Endothelial cell of umbilical vein (primary cell): ENCODE measurements around the gene MLH1. TPM values are rescaled to one million over a fixed set of nuclear protein-coding genes. Genes with fewer than 3 reads are reported as not detected.

Experiments
- BruUV-seq: library from RNA; stranded (reverse); fragments of 400-500 nt; replicated peaks from 2 replicates; lab custom pipeline; 2021; lab: Mats Ljungman, UMichigan
- CTCF ChIA-PET: fragments of 300-600, 350-600 bp; sonication (Branson Sonifier 250); formaldehyde crosslinking; loops from one replicate; lab custom pipeline; 2021; ENCODE audit warnings: antibody characterized with exemption, inconsistent platforms; lab: Charles Lee
- POLR2A ChIA-PET: fragments of 300-600, 350-600 bp; sonication (Branson Sonifier 250); formaldehyde crosslinking; loops from one replicate; lab custom pipeline; 2021; ENCODE audit warnings: antibody characterized with exemption, inconsistent platforms; lab: Charles Lee
- DNase-seq: peaks from one replicate; pipeline ENCODE4 v3.0.0-alpha.2; 2011; ENCODE audit warnings: low read depth, low spot score
- FAIRE-seq: peaks from 2 replicates; lab custom pipeline; 2011; peaks lifted over from hg19 to GRCh38; lab: Jason Lieb, UNC
- H2AFZ ChIP-seq: 2 replicates; pipeline ENCODE4 v1.6.0; 2012; ENCODE audit warnings: low read depth, low read length, control low read depth, inconsistent platforms
- H3K27ac ChIP-seq: 2 replicates; pipeline ENCODE4 v1.5.1; 2011; ENCODE audit warnings: low read depth, mild to moderate bottlenecking, control low read depth, low read length, moderate library complexity; ENCODE audit not compliant: insufficient read depth
- H3K27me3 ChIP-seq, 2 experiments: 2 replicates each; pipeline versions ENCODE4 v1.6.0 to v1.6.1; 2011; ENCODE audit warnings: low read length in 2 of 2, mixed read lengths in 1 of 2; ENCODE audit not compliant: control insufficient read depth in 2 of 2, insufficient read depth in 2 of 2
- H3K36me3 ChIP-seq, 2 experiments: 2 replicates in 1 of 2; 3 replicates in 1 of 2; pipeline ENCODE4 v1.5.1; 2011; ENCODE audit warnings: low read length in 2 of 2, mild to moderate bottlenecking in 1 of 2, moderate library complexity in 1 of 2; ENCODE audit not compliant: control insufficient read depth in 2 of 2, insufficient read depth in 2 of 2; ENCODE audit errors: extremely low read depth in 1 of 2
- H3K4me1 ChIP-seq: 3 replicates; pipeline ENCODE4 v1.5.1; 2011; ENCODE audit warnings: mild to moderate bottlenecking, low read length; ENCODE audit not compliant: control insufficient read depth, insufficient read depth; ENCODE audit errors: extremely low read depth
- H3K4me2 ChIP-seq: 2 replicates; pipeline ENCODE4 v1.6.1; 2011; ENCODE audit warnings: low read length, control low read depth, mixed read lengths; ENCODE audit not compliant: insufficient read depth
- H3K4me3 ChIP-seq, 3 experiments: fragments of 200-600 bp in 1 of 3; sonication (generic), shearing (Covaris generic) in 1 of 3; replicated peaks in 1 of 3; 2 replicates each; pipeline ENCODE4 v1.5.1; 2011 to 2016; ENCODE audit warnings: control low read depth in 3 of 3, low read length in 3 of 3, mild to moderate bottlenecking in 2 of 3, inconsistent platforms in 1 of 3, low read depth in 1 of 3, moderate library complexity in 1 of 3; ENCODE audit not compliant: insufficient read depth in 1 of 3
- H3K79me2 ChIP-seq: 2 replicates; pipeline ENCODE4 v1.6.0; 2012; ENCODE audit warnings: low read length, inconsistent platforms; ENCODE audit not compliant: control insufficient read depth, insufficient read depth
- H3K9ac ChIP-seq: replicated peaks from 2 replicates; pipeline ENCODE3; 2011; ENCODE audit warnings: low read length, control low read depth; ENCODE audit not compliant: insufficient read depth; ENCODE audit errors: extremely low read depth
- H3K9me1 ChIP-seq: replicated peaks from 3 replicates; pipeline ENCODE4 v1.6.0; 2011; ENCODE audit warnings: mild to moderate bottlenecking, low read length; ENCODE audit not compliant: control insufficient read depth, insufficient read depth; ENCODE audit errors: extremely low read depth
- H3K9me3 ChIP-seq: replicated peaks from 2 replicates; pipeline ENCODE4 v1.5.1; 2012; ENCODE audit warnings: low read length, inconsistent platforms; ENCODE audit not compliant: control insufficient read depth, insufficient read depth
- H4K20me1 ChIP-seq: replicated peaks from 2 replicates; pipeline ENCODE3; 2011; ENCODE audit warnings: mild to moderate bottlenecking, low read length; ENCODE audit not compliant: control insufficient read depth, insufficient read depth; ENCODE audit errors: extremely low read depth
- CTCF ChIP-seq, 2 donors: IDR thresholded peaks; 1 replicate in 1 of 2; 2 replicates in 1 of 2; pipeline ENCODE4 v1.5.1; 2011; ENCODE audit warnings: low read length in 2 of 2, mild to moderate bottlenecking in 2 of 2, moderate library complexity in 2 of 2, control low read depth in 1 of 2, inconsistent platforms in 1 of 2, low read depth in 1 of 2; ENCODE audit not compliant: insufficient read depth in 1 of 2; ENCODE audit errors: extremely low read depth in 1 of 2
- EZH2 ChIP-seq: IDR thresholded peaks from 2 replicates; pipeline ENCODE4 v1.6.1; 2012; ENCODE audit warnings: borderline replicate concordance, low read depth, mild to moderate bottlenecking, moderate library complexity, low read length, inconsistent platforms; ENCODE audit not compliant: severe bottlenecking
- FOS ChIP-seq: IDR thresholded peaks from 2 replicates; pipeline ENCODE4 v1.6.1; 2011; ENCODE audit warnings: mild to moderate bottlenecking, low read length, moderate library complexity, borderline replicate concordance; ENCODE audit not compliant: insufficient read depth
- GATA2 ChIP-seq: IDR thresholded peaks from 2 replicates; pipeline ENCODE4 v1.7.0; 2011; ENCODE audit warnings: low read depth, mild to moderate bottlenecking, moderate library complexity, mixed read lengths, low read length; ENCODE audit not compliant: insufficient read length, insufficient read depth
- JUN ChIP-seq: IDR thresholded peaks from 2 replicates; pipeline ENCODE4 v1.6.1; 2011; ENCODE audit warnings: borderline replicate concordance, low read depth; ENCODE audit not compliant: insufficient read length, insufficient read depth
- MAX ChIP-seq: IDR thresholded peaks from 2 replicates; pipeline ENCODE4 v1.6.1; 2011; ENCODE audit not compliant: insufficient read depth, insufficient read length
- MYC ChIP-seq: IDR thresholded peaks from one replicate; pipeline ENCODE4 v1.6.1; 2011; ENCODE audit warnings: mild to moderate bottlenecking, low read depth, low read length
- POLR2A ChIP-seq: IDR thresholded peaks from 2 replicates; pipeline ENCODE4 v1.6.1; 2012; ENCODE audit warnings: low read depth, mild to moderate bottlenecking, control low read depth, low read length
- POLR2AphosphoS5 ChIP-seq: IDR thresholded peaks from 2 replicates; pipeline ENCODE4 v1.6.1; 2012; ENCODE audit warnings: low read depth, mild to moderate bottlenecking, control low read depth, low read length, moderate library complexity; ENCODE audit not compliant: insufficient read depth
- dilution Hi-C: fragments of 300-500 bp; cut with MboI; formaldehyde crosslinking; loops from one replicate; pipeline ENCODE4 v1.15.0; 2019; ENCODE audit warnings: low sequenced_read_pairs; ENCODE audit not compliant: extremely low pct_ligation_motif_present
- intact Hi-C: fragments of 100-400 bp; cut with micrococcal nuclease; formaldehyde crosslinking; loops from one replicate; pipeline ENCODE4 v1.10.0; 2022
- polyA plus RNA-seq, 4 experiments: library from polyadenylated mRNA; depleted of rRNA in 3 of 4; stranded (reverse) in 3 of 4; unstranded in 1 of 4; fragments of >200 nt; gene quantifications; 2 replicates each; pipeline versions ENCODE4 v1.2.1 to v1.2.3, GENCODE V29; 2011 to 2012; ENCODE audit warnings: missing spikeins in 1 of 4
- total RNA-seq: library from RNA; stranded (reverse); gene quantifications from 2 replicates; pipeline ENCODE4 v1.2.3, GENCODE V29; 2021

MLH1 gene
- total and polyA plus RNA-seq, 2 donors (not counting 3 experiments of a cell fraction or from before 2014, with no cell fraction given): 22.2 to 32.9 TPM

- H3K4me3 ChIP-seq: no peak overlapping the region
- no peaks in the 10 kb centered on the region for H4K20me1 ChIP-seq
- H3K27me3 ChIP-seq: no peaks in the 10 kb centered on the region
- FAIRE-seq: no peak
- H3K36me3 ChIP-seq: peaks cover 9 to 12% of the 10 kb centered on the region in 2 experiments
- TF ChIP-seq MYC: no peak
- TF ChIP-seq POLR2AphosphoS5: no peak
- TF ChIP-seq EZH2: no peak
- TF ChIP-seq MAX: no peak
- TF ChIP-seq JUN: no peak
- no peak for TF ChIP-seq CTCF (IDR thresholded peaks at IDR 0.05; ENCODE audit: extremely low read depth in 1 of 2, insufficient read depth in 1 of 2, low read depth in 1 of 2, low read length in 2 of 2)
- no peak for TF ChIP-seq POLR2A
- TF ChIP-seq GATA2: no peak
- no peak for TF ChIP-seq FOS
- POLR2A ChIA-PET: no interaction called here
- CTCF ChIA-PET: interaction anchor here (1.0 to 1.7 kb wide), 2 partner anchors 10 to 26 kb away, joined by 3 to 12 read pairs; no protein-coding TSS in a partner anchor
- no peak overlapping the region for H2AFZ ChIP-seq
- no peak for DNase-seq
- H3K9ac ChIP-seq: no peak overlapping the region
- no TSS peak for BruUV-seq
- no peaks in the 10 kb centered on the region for H3K79me2 ChIP-seq
- intact Hi-C loops: no loop called here
- dilution Hi-C loops: no loop called here
- H3K9me3 ChIP-seq: no peaks in the 10 kb centered on the region
- H3K4me2 ChIP-seq: no peak overlapping the region
- H3K9me1 ChIP-seq: no peaks in the 10 kb centered on the region
- no peak overlapping the region for H3K27ac ChIP-seq
- H3K4me1 ChIP-seq: no peaks in the 10 kb centered on the region
These were observed 21.3 kb downstream of the MLH1 start for GRCh38 chr3:37014620-37015019.
